GM19328 (cell line): ENCODE data around the gene DCST1.
"Not testable (repeated sequence)": the region's sequence is repeated elsewhere in the genome, so short reads cannot be mapped to it uniquely, and the experiment has no call there.

ENCODE experiments used
- ATAC-seq: cut with Tn5 transposase; IDR thresholded peaks from one replicate; pipeline ENCODE4 v1.9.1; 2021; ENCODE audit warnings: mild to moderate bottlenecking, moderate library complexity; ENCODE audit not compliant: unreplicated experiment

Gene DCST1, protein sequence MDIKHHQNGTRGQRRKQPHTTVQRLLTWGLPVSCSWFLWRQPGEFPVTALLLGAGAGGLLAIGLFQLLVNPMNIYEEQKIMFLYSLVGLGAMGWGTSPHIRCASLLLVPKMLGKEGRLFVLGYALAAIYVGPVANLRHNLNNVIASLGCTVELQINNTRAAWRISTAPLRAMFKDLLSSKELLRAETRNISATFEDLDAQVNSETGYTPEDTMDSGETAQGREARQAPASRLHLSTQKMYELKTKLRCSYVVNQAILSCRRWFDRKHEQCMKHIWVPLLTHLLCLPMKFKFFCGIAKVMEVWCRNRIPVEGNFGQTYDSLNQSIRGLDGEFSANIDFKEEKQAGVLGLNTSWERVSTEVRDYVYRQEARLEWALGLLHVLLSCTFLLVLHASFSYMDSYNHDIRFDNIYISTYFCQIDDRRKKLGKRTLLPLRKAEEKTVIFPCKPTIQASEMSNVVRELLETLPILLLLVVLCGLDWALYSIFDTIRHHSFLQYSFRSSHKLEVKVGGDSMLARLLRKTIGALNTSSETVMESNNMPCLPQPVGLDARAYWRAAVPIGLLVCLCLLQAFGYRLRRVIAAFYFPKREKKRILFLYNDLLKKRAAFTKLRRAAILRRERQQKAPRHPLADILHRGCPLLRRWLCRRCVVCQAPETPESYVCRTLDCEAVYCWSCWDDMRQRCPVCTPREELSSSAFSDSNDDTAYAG

GRCh38 chr1:155033524-155033923, at the start of gene DCST1, which contains the start of gene DCST2:
DCST1 (plus strand) TSS chr1:155033824; CDS start chr1:155034037, 213 bp downstream.
DCST2 (minus strand) TSS chr1:155033781; CDS start chr1:155033701, 80 bp downstream.
- ATAC-seq, result no peak

DNA sequence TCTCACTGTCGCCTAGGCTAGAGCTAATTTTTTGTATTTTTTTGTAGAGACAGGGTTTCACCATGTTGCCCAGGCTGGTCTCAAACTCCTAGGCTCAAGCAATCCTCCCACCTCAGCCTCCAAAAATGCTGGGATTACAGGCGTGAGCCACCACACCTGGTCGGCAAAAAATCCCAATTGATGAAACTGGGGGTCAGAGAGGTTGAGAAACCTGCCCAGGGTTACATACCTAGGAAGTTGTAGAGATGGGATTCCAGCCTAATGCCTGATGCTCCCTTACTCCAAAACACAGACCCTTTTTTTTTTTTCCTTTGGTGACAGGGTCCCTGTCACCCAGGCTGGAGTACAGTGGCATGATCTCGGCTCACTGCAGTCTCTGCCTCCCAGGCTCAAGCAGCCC, 46.9 kb upstream of the DCST1 start:
- ATAC-seq, result not testable (repeated sequence)

DNA sequence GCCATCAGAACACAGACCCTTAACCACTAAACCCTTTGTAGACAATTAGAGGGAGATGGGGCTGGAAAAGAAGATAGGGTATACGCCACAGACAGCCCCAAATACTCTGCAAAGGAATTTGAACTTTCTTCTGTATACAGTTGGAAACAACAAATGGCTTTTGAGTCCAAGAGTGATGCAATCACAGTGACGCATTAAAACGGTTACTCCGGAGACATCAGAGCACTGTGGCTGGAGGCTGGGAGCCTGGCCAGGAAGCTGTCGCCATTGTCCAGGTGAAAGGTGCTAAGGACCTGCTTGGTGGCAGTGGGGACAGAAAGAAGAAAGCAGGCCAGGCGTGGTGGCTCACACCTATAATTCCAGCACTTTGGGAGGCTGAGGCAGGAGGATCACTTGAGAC, 46.3 kb upstream of the DCST1 start:
- ATAC-seq, result no peak

DNA sequence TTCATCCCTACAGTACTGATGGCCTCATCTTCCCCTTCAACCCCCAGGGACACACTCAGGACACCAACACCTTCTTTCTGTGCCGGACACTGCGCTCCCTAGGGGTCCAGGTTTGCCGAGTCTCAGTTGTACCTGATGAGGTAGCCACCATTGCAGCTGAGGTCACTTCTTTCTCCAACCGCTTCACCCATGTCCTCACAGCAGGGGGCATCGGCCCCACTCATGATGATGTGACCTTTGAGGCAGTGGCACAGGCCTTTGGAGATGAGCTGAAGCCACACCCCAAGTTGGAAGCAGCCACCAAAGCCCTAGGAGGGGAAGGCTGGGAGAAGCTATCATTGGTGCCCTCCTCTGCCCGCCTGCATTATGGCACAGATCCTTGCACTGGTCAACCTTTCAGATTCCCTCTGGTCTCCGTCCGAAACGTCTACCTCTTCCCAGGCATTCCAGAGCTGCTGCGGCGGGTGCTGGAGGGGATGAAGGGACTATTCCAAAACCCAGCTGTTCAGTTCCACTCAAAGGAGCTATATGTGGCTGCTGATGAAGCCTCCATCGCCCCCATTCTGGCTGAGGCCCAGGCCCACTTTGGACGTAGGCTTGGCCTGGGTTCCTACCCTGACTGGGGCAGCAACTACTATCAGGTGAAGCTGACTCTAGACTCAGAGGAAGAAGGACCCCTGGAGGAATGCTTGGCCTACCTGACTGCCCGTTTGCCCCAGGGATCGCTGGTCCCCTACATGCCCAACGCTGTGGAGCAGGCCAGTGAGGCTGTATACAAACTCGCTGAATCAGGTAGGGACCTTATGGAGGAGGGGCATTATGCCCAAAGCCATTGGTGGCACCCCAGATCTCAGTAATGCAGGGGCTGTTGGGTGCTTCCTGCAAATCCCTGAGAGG, 45.3 kb upstream of the DCST1 start:
- no peak for ATAC-seq

DNA sequence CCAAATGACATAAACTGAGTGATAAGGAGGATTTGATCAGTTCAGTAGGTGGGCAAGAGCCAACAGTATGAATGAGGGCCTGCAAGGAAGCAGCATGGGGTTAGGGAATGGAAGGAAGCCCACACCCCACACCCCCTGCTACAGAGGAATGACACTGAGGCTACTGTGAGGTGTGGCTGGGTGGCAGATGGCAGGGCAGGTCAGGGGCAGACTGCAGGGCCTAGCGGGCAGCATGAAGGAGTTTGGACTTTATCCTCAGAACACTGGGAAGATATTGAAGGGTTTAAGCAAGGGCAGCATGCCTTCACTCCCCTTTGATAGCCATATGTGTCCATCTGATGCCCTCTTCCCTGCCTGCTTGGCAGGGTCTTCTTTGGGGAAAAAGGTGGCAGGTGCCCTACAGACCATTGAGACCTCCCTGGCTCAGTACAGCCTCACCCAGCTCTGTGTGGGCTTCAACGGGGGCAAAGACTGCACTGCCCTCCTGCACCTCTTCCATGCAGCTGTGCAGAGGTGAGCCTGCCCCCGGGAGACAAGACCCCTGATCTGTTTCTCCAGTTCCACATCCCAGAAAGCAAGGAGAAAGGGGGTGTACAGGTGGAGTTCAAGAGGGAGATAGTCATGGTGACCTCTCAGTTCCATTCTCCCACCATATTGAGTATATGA, 44.3 kb upstream of the DCST1 start:
- no peak for ATAC-seq

GRCh38 chr1:154990276-154990675, 43.3 kb upstream of the DCST1 start:
- ATAC-seq, result no peak

DNA sequence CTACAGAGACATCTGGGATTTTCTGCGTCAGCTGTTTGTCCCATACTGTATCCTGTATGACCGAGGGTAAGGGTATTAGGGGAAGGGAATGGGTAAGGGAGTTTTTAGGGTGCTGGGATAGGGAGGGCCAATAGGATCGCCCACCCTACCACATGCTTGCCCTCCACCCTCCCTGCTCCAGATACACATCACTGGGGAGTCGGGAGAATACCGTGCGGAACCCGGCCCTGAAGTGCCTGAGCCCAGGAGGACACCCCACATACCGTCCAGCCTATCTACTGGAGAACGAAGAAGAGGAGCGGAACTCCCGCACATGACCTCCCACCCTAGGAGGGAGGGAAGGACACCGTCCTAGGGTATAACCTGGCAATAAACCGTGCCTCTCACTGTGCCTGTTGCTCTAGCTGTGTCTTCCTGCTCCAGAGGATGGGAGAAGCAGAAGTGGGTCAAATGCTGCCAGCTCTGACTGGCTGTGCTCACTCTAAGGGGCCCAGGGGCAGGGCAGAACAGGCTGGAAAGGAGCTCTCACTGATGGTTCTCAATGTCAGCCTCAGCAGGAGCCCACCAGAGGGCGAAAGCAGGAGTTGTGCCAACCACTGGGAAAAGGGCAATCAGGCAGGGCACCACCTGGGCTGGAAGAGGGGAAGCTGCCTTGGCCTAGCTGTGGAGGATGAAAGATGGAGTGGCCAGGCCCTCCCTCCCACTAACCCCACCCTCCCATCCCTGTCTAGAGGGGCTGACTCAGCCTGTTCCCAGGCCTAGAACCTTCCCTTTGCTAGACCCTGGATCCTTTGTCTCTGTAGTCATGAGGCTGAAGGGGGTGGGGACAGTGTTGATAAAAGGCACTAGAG, 40.7 kb upstream of the DCST1 start:
- no peak for ATAC-seq

DNA sequence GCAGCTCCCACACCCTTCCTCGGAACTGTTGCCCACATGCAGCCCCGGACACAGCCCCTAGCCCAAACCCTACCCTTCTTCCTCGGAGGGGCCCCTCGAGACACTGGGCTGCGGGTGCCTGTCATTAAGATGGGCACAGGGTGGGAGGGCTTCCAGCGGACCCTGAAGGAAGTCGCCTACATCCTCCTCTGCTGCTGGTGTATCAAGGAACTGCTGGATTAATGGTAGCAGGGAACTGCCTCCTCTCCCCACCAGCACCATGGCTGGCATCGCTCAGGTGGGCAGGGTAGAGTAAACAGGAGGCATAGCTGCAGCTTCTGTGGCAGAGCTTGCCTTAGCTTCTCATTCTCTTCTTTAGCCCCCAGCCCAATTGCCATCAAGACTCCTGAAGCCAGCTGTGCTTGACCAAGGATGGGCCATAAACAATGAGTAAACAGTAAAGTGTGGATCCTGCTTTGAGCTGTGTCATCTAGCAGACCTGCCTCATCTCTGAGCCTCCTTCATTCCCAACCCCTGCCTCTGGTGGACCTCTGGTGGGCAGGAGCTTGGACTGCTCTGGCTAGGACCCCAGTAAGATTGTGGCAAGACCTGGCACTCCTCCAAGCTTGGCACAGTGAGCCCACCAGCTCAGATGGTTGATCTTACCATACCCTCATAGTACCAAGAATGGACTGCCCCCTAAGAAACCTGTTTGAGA, 39.9 kb upstream of the DCST1 start, which contains the start of gene LENEP:
LENEP (plus strand) TSS at position 15 of the 697 bp plus-strand sequence; CDS start at position 37, 22 bp downstream.
- ATAC-seq, result no peak

- ATAC-seq, result no peak
These were observed 39.4 kb upstream of the DCST1 start for GRCh38 chr1:154994269-154994587.

- ATAC-seq, result no peak
These were observed 39.0 kb upstream of the DCST1 start for GRCh38 chr1:154994591-154994990.

- not testable (repeated sequence) for ATAC-seq
These were observed 38.2 kb upstream of the DCST1 start for GRCh38 chr1:154995301-154995983.

DNA sequence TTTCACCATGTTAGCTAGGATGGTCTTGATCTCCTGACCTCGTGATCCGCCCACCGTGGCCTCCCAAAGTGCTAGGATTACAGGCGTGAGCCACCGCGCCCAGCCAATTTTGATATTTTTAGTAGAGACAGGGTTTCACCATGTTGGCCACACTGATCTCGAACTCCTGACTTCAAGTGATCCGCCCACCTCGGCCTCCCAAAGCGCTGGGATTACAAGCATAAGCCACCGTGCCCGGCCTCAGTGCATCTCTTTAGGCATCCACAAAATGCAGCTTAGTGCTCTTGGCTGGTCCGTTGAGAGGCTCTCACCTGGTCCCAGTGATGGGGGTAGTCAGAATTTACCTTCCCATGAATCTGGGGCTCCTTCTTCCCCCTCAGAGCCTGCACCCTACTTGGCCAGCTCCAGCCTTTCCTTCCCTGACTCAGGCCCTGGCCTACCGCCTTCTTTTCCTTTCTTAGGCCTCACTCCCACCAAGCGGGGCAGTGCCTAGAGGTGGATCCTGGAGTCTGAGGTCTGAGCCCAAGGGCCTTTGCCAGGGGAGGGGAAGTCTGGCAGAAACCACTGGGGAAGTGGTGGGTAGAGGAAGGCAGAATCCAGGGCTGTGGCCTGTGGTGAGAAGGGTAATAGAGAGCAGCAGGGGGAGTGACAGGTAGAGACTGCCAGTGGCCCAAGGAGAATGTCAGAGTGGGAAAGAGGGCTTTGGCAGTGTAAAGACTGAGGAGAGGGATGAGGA, 36.5 kb upstream of the DCST1 start:
- ATAC-seq, result no peak

- ATAC-seq, result no peak
These were observed 35.3 kb upstream of the DCST1 start for GRCh38 chr1:154998201-154998780.

DNA sequence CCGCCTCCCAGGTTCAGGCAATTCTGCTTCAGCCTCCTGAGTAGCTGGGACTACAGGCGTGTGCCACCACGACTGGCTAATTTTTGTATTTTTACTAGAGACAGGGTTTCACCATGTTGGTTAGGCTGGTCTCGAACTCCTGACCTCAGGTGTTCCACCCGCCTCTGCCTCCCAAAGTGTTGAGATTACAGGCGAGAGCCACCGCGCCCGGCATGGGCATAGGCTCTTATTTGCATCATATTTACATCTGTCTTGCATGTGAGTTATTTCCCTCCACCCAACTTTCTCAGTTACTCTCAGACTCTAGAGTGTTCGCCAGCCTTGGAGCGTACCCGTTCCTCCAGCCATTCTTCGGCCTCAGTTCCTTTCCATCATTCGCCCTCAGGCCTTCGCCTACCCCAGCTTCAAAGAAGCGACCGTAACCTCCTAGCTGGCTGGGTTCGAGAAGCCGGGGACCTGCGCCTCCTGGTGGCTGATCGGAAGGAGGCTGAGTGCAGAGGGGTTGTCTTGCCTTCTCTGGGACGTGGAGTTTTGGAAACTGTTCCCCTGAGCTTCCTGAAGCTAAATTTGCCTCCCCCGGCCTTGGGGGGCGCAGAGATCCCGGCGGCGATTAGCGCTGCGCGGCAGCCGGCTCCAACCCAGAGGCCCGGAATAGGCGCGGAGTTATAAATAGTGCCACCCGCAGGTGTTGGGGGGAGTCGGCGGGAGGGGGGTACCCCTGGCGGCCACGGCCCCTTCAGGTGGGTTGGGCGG, 34.6 kb upstream of the DCST1 start:
- no peak for ATAC-seq

DNA sequence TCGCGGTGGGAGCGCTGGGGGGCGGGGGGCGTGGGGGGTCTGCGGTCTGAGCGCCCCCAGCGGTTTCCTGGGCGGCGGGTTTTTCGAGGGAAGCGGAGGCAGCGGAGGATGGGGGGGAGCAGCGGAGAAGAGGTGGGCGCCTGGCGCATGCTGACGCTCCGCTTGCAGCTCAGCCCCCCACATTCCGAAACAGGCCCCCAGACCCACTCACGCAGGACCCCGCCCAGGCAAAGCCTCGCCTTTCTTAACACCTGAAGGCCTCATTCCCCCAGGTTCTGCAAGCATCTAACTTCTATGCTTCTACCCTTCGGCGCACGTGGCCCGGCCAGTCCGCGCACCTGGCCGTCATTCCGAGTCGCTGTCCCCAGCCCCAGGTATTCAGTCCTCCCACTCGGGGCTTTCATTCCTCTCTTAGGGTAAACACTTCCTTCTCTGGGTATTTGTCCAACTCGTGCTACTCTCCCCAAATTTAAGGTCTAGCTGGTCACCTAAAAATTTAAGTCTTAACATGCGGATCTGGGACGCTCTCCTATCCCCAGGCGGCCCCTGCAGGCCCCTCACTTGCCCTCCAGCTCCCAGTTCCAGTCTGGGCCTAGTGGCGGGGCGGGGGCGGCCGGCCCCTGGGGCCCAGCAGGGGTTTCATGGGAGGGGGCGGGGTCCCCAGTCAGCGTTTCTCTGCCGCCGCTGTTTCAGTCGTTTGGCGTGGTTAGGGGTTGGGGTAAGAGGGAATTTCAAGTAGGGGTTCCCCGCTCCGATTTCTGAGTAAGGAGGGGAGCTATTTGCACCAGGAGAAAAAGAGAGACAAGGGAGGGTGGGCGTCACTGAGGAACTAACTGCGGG, 33.8 kb upstream of the DCST1 start:
- no peak for ATAC-seq

DNA sequence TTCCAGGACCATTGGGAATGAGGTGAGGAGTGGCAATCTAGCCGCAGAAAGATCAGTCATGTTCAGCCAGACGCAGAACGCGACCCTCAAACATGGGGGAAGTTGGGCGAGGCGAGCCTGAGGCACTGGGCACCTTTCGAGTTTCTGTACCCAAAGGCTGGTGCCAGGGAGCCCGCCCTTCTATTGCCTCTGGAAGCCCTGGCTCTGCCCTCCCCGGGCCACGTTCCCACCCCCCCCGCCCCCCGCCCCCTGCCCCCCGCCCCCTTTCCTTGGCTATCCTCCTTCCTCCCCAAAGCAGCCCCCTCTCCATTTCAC, 33.3 kb upstream of the DCST1 start:
- ATAC-seq, result no peak
